GM18909 (cell line): ENCODE results near the gene ZMYND8.
"Not testable (repeated sequence)": the region's sequence is repeated elsewhere in the genome, so short reads cannot be mapped to it uniquely, and the experiment has no call there.

Experiments
- ATAC-seq: cut with Tn5 transposase; IDR thresholded peaks from one replicate; pipeline ENCODE4 v1.9.1; 2021; ENCODE audit warnings: mild to moderate bottlenecking; ENCODE audit not compliant: unreplicated experiment, poor library complexity

ZMYND8 gene

GRCh38 chr20:47356526-47357295 is at the start of gene ZMYND8:
Gene ZMYND8 (minus strand): TSS chr20:47356699. CDS start chr20:47356670, 29 bp downstream.
- peak; percentile 53 for ATAC-seq

GRCh38 chr20:47405775-47406325 is 49.4 kb upstream of the ZMYND8 start:
- ATAC-seq = no peak

GRCh38 chr20:47400685-47401084 is 44.2 kb upstream of the ZMYND8 start:
- ATAC-seq = no peak

- no peak for ATAC-seq
Measured at GRCh38 chr20:47397652-47398301, 41.3 kb upstream of the ZMYND8 start.

- no peak for ATAC-seq
Measured at GRCh38 chr20:47396762-47397476, 40.4 kb upstream of the ZMYND8 start.

DNA sequence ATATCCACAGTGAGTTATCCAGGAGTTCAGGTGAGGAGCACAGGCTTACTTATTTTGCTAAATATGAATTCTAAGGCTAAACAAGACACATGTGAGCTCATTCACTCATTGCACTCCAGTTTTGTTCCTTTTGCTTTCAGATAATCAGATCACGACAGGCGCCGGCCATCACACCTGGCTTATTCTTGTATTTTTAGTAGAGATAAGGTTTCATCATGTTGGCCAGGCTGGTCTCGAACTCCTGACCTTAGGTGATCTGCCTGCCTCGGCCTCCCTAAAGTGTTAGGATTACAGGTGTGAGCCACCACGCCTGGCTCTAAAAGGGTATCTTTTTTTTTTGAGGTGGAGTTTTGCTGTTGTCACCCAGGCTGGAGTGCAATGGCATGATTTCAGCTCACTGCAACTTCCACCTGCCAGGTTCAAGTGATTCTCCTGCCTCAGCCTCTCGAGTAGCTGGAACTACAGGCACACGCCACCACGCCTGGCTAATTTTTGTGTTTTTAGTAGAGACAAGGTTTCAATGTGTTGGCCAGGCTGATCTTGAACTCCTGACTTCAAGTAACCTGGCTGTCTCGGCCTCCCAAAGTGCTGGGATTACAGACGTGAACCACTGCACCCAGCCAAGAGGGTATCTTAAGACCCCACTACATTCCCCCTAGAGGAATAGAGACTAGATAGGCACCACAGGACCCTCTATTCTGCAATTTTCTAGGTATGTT is 37.5 kb upstream of the ZMYND8 start:
- ATAC-seq = not testable (repeated sequence)

DNA sequence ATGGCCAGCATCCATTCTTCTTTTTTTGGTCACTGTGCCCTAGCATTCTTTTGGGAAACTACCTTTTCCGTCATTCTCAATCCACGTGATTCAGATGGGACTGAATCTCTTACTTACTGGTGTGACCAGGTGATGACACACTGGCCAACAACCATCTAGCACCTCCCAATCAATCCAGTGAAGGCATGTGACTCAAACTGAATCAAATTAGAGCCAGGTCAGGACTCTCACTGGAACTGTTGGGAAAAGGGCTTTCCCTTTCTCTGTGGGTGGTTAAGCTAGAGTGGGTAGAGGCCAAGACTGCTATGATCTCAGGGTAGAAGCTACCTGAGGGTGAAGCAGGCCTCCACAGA is 36.2 kb upstream of the ZMYND8 start:
- ATAC-seq = no peak

DNA sequence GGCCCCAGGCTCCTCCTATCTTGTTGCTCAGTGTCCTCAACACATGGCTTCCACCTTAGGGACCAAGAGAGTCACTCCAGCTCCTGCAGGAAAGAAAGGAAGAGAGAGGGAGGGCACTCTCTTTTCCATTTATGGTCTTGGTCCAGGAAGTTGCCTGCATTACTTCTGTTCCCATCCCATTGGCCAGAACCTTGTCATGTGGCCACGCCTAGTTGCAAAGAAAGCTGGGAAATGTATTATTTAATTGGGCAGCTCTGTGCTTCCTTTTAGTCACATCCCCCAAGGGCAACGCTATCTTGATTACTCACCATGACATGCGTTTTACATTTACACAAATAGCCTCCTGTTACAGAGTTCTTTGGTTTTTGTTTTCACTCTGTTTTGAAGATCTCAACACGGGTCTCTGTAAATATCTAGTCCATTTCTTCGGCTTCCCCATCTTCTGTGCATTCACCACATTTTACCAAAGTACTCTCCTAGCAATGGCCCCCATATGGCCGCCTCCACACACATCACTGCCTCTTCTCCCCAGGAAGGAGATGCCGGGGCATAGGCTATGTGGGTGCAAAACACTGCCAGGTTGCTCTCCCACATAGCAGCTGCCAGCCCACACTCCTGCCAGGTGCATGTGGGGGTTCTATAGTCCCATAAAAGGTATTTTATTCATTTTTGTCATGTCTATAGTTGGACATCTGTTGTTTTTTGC is 35.7 kb upstream of the ZMYND8 start:
- ATAC-seq = no peak

- ATAC-seq = no peak
Measured at GRCh38 chr20:47391276-47392010, 34.9 kb upstream of the ZMYND8 start.

GRCh38 chr20:47389867-47390347 is 33.4 kb upstream of the ZMYND8 start:
- ATAC-seq = no peak

DNA sequence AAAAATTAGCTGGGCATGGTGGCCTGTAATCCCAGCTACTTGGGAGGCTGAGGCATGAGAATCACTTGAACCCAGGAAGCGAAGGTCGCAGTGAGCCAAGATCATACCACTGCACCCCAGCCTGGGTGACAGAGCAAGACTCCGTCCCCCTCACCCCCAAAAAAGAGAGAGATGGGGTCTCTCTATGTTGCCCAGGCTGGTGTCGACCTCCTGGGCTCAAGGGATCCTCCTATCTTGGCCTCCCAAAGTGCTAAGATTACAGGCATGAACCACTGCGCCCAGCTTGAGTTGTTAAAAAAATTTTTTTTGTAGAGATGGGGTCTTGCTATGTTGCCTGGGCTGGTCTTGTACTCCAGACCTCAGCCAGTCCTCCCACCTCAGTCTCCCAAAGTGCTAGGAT is 29.5 kb upstream of the ZMYND8 start:
- not testable (repeated sequence) for ATAC-seq

- no peak for ATAC-seq
Measured at GRCh38 chr20:47382746-47383415, 26.4 kb upstream of the ZMYND8 start.

DNA sequence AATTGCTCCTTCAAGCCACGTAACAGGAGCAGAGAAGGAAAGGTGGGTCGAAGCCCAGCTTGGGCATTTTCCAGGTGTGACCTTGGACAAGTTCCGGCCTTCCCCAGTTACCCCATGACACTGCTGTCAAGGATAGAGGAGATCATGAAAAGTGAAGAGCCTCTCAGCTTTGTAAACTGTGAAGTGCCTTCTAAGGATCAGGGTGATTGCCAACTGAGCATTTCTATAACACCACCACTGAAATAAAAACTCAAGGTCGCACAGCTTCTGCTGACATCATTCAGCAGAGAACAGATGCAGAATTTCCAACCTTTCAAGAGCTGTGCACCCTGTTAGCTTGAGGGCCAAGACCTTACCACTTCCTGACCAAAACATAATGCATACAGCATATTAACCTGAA is 24.0 kb upstream of the ZMYND8 start:
- ATAC-seq = no peak

GRCh38 chr20:47379433-47380150 is 23.1 kb upstream of the ZMYND8 start:
- no peak for ATAC-seq

DNA sequence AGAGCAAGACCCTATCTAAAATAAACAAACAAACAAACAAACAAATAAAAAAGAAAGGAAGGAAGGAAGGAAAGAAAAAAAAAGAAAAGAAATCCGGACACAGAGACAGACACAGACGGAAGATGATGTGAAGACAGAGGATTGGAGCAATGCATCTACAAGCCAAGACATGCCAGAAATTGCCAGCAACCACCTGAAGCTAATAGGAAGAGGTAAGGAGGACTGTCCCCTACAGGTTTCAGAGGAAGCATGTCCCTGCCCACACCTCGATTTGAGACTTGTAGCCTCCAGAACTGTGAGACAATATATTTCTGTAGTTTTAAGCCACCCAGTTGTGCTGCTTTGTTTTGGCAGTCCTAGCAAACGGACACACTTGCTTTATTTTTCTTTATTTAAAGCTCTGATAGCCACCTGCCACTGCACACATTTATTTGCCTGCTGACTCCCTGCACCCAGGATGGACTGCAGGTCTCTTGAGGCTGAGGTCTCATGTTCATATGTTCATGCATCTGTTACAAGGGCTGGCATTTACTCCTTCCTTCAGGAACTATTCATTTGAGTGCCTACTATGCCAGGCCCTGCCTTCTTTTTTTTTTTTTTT is 20.7 kb upstream of the ZMYND8 start:
- no peak for ATAC-seq

DNA sequence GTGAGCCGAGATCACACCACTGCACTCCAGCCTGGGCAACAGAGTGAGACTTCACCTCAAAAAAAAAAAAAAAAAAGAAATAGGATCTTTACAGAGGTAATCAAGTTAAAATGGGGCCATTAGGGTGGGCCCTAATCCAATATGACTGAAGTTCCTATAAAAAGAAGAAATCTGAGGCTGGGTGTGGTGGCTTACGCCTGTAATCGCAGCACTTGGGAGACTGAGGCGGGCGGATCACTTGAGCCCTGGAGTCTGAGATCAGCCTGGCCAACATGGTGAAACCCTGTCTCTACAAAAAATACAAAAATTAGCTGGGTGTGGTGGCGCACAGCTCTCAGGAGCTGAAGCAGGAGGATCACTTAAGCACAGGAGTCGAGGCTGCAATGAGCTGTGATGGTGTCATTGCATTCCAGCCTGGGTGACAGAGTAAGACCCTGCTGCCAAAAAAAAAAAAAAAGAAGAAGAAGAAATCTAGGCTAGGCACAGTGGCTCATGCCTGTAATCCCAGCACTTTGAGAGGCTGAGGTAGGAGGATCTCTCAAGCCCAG is 19.7 kb upstream of the ZMYND8 start:
- ATAC-seq = not testable (repeated sequence)

- ATAC-seq = not testable (repeated sequence)
Measured at GRCh38 chr20:47374121-47374520, 17.6 kb upstream of the ZMYND8 start.
